HepG2 (cell line): ENCODE results near the gene NEDD8. TPM values are rescaled to one million over a fixed set of nuclear protein-coding genes. Genes with fewer than 3 reads are reported as not detected.

ENCODE experiments used
- DRAP1 ChIP-seq: IDR thresholded peaks from 2 replicates; pipeline ENCODE4 v1.6.1; 2016; ENCODE audit warnings: missing genetic modification reagents, missing compliant biosample characterization
- FOXP1 ChIP-seq, 2 experiments: fragments of 450-650 bp in 1 of 2; IDR thresholded peaks; 2 replicates each; pipeline ENCODE4 v1.6.1; 2017 to 2018; ENCODE audit warnings: antibody characterized with exemption in 1 of 2
- IKZF1 ChIP-seq: fragments of 450-650 bp; IDR thresholded peaks from 2 replicates; pipeline ENCODE4 v1.7.1; 2016
- KAT7 ChIP-seq: IDR thresholded peaks from 2 replicates; pipeline ENCODE4 v1.6.1; 2018; ENCODE audit warnings: borderline replicate concordance, missing compliant biosample characterization
- KMT2A ChIP-seq: sonication (generic); formaldehyde crosslinking; IDR thresholded peaks from 2 replicates; pipeline ENCODE4 v1.4.0; 2020; ENCODE audit warnings: missing genetic modification reagents
- MED1 ChIP-seq: sonication (generic); formaldehyde crosslinking; IDR thresholded peaks from 2 replicates; pipeline ENCODE4 v1.4.0; 2020; ENCODE audit warnings: missing genetic modification reagents
- MZF1 ChIP-seq: sonication (generic); formaldehyde crosslinking; IDR thresholded peaks from 2 replicates; pipeline ENCODE4 v1.8.1; 2023; ENCODE audit warnings: mild to moderate bottlenecking, missing genetic modification reagents, borderline replicate concordance
- PREB ChIP-seq: sonication (generic); formaldehyde crosslinking; IDR thresholded peaks from 2 replicates; pipeline ENCODE4 v1.4.0; 2020; ENCODE audit warnings: missing genetic modification reagents
- REST ChIP-seq, 2 experiments: IDR thresholded peaks; 2 replicates each; pipeline ENCODE4 v1.6.1; 2011 to 2012; ENCODE audit warnings: low read length in 2 of 2, borderline replicate concordance in 1 of 2, low read depth in 1 of 2, mild to moderate bottlenecking in 1 of 2, moderate library complexity in 1 of 2
- REXO4 ChIP-seq: sonication (generic); formaldehyde crosslinking; IDR thresholded peaks from 2 replicates; pipeline ENCODE4 v1.8.0; 2022; ENCODE audit warnings: missing genetic modification reagents, mild to moderate bottlenecking, borderline replicate concordance
- STAT6 ChIP-seq: sonication (generic); formaldehyde crosslinking; IDR thresholded peaks from 2 replicates; pipeline ENCODE4 v1.4.0; 2020; ENCODE audit warnings: missing genetic modification reagents, mild to moderate bottlenecking, borderline replicate concordance
- THRA ChIP-seq: sonication (generic); formaldehyde crosslinking; IDR thresholded peaks from 2 replicates; pipeline ENCODE4 v1.4.0; 2020; ENCODE audit warnings: missing genetic modification reagents, borderline replicate concordance
- TRIM24 ChIP-seq: sonication (generic); formaldehyde crosslinking; IDR thresholded peaks from 2 replicates; pipeline ENCODE4 v1.8.0; 2022; ENCODE audit warnings: mild to moderate bottlenecking, missing genetic modification reagents
- ZNF280B ChIP-seq: sonication (generic); formaldehyde crosslinking; IDR thresholded peaks from 2 replicates; pipeline ENCODE4 v1.5.0; 2020; ENCODE audit warnings: missing genetic modification reagents, mild to moderate bottlenecking, borderline replicate concordance
- ZNF34 ChIP-seq: sonication (generic); formaldehyde crosslinking; IDR thresholded peaks from 2 replicates; pipeline ENCODE4 v1.4.0; 2020; ENCODE audit warnings: mild to moderate bottlenecking, missing genetic modification reagents, borderline replicate concordance
- ZNF350 ChIP-seq: sonication (generic); formaldehyde crosslinking; IDR thresholded peaks from 2 replicates; pipeline ENCODE4 v1.4.0; 2020; ENCODE audit warnings: mild to moderate bottlenecking, low read depth, missing genetic modification reagents, borderline replicate concordance
- polyA plus RNA-seq, 8 experiments: library from polyadenylated mRNA; depleted of rRNA in 3 of 8; stranded (reverse) in 7 of 8; unstranded in 1 of 8; fragments of >200 nt; fragmentation: Illumina TruSeq in 4 of 8; extraction: Trizol in 4 of 8; gene quantifications; 2 replicates each; pipeline versions ENCODE4 v1.2.1 to v1.2.3, GENCODE V29; 2011 to 2016; ENCODE audit warnings: low read depth in 4 of 8, missing spikeins in 1 of 8, mixed read lengths in 1 of 8; ENCODE audit not compliant: insufficient read depth in 1 of 8
- total RNA-seq, 5 experiments: library from RNA; depleted of rRNA; stranded (reverse); fragments of >200 nt; fragmentation: Illumina TruSeq; extraction: Trizol; gene quantifications; 2 replicates each; pipeline ENCODE4 v1.2.3, GENCODE V29; 2016; ENCODE audit warnings: low read depth in 1 of 5

The NEDD8 gene
- total and polyA plus RNA-seq, 2 of the 13 experiments (the other 11 are each of a cell fraction or from before 2014, with no cell fraction given), result 535 to 713 TPM

- TF ChIP-seq THRA, result peak; percentile 81
- TF ChIP-seq TRIM24 (CRISPR knock-in tag), result no peak
- TF ChIP-seq MED1, result peak; percentile 91
- no peak for TF ChIP-seq IKZF1
- no peak for TF ChIP-seq REXO4 (CRISPR knock-in tag)
- TF ChIP-seq KMT2A (CRISPR knock-in tag), result peak; percentile 100
- TF ChIP-seq ZNF350 (CRISPR knock-in tag), result peak; percentile 99
- peak; percentile 92; the same call in 1 of the 2 replicates for TF ChIP-seq KAT7 (CRISPR knock-in tag)
- TF ChIP-seq MZF1 (CRISPR knock-in tag), result peak; percentile 85; the same call in 1 of the 2 replicates
- peak in 1 of 2 experiments; percentile 46; a peak in 1 of 4 replicates for TF ChIP-seq REST (IDR thresholded peaks at IDR 0.05; ENCODE audit: borderline replicate concordance in 1 of 2, low read depth in 1 of 2, low read length in 2 of 2)
- peak; percentile 99 for TF ChIP-seq ZNF280B (CRISPR knock-in tag)
- TF ChIP-seq ZNF34 (CRISPR knock-in tag), result peak; percentile 99
- TF ChIP-seq PREB (CRISPR knock-in tag), result peak; percentile 47; the same call in 1 of the 2 replicates
- TF ChIP-seq DRAP1, result peak; percentile 86
- TF ChIP-seq FOXP1 (IDR thresholded peaks at IDR 0.05), result no peak
- TF ChIP-seq FOXP1 (CRISPR knock-in tag; IDR thresholded peaks at IDR 0.05), result peak; percentile 33
- no peak; the same call in none of the 2 replicates for TF ChIP-seq STAT6 (CRISPR knock-in tag)
Observed at GRCh38 chr14:24212924-24213865, 19.0 kb downstream of the NEDD8 start, which contains the start of gene CHMP4A (continued).
